GM23338 (cell line): ENCODE measurements around the gene FCER1G. TPM values are rescaled to one million over a fixed set of nuclear protein-coding genes. Genes with fewer than 3 reads are reported as not detected.

Experiments
- ATAC-seq: fragments of 200-7000 bp; cut with Tn5 transposase; 3 replicates; pipeline ENCODE4 v1.9.1; 2020
- DNase-seq: peaks from one replicate; pipeline ENCODE4 v3.0.0-alpha.2; 2015; ENCODE audit warnings: low spot score
- H2AFZ ChIP-seq: fragments of 200-600 bp; sonication (generic); 2 replicates; pipeline ENCODE4 v1.8.0; 2016; ENCODE audit warnings: antibody characterized with exemption, mild to moderate bottlenecking, moderate library complexity
- H3F3A ChIP-seq: fragments of 200-600 bp; sonication (generic); replicated peaks from 2 replicates; pipeline ENCODE4 v1.8.0; 2017; ENCODE audit warnings: antibody characterized with exemption, mixed run types, low read depth
- H3K27ac ChIP-seq: fragments of 200-600 bp; sonication (generic); 2 replicates; pipeline ENCODE4 v1.6.1; 2016; ENCODE audit warnings: low read depth
- H3K27me3 ChIP-seq: fragments of 200-600 bp; sonication (generic); 2 replicates; pipeline ENCODE4 v1.8.0; 2016; ENCODE audit warnings: mild to moderate bottlenecking, mixed run types, moderate library complexity; ENCODE audit not compliant: insufficient read depth
- H3K36me3 ChIP-seq: fragments of 200-600 bp; sonication (generic); 2 replicates; pipeline ENCODE4 v1.8.0; 2016; ENCODE audit warnings: mild to moderate bottlenecking; ENCODE audit not compliant: insufficient read depth
- H3K4me1 ChIP-seq: fragments of 200-600 bp; sonication (generic); 2 replicates; pipeline ENCODE4 v1.8.0; 2016; ENCODE audit warnings: mild to moderate bottlenecking, moderate library complexity; ENCODE audit not compliant: insufficient read depth
- H3K4me2 ChIP-seq: fragments of 200-600 bp; sonication (generic); 2 replicates; pipeline ENCODE4 v1.7.1; 2017; ENCODE audit warnings: mixed run types
- H3K4me3 ChIP-seq: fragments of 200-600 bp; sonication (generic); 2 replicates; pipeline ENCODE4 v1.6.1; 2016; ENCODE audit warnings: mixed run types
- H3K79me2 ChIP-seq: fragments of 200-600 bp; sonication (generic); replicated peaks from 2 replicates; pipeline ENCODE4 v1.8.0; 2017; ENCODE audit warnings: mild to moderate bottlenecking; ENCODE audit not compliant: insufficient read depth
- H3K9me2 ChIP-seq: fragments of 200-600 bp; sonication (generic); 2 replicates; pipeline ENCODE4 v1.8.0; 2017; ENCODE audit not compliant: insufficient read depth
- H4K20me1 ChIP-seq: fragments of 200-600 bp; sonication (generic); replicated peaks from 2 replicates; pipeline ENCODE4 v1.8.0; 2017; ENCODE audit warnings: mild to moderate bottlenecking; ENCODE audit not compliant: insufficient read depth
- H3K27ac Mint-ChIP-seq: 2 replicates; pipeline ENCODE4 v1.8.0; 2020; ENCODE audit warnings: inconsistent platforms, mild to moderate bottlenecking, moderate library complexity, mixed read lengths
- H3K27me3 Mint-ChIP-seq: 3 replicates; pipeline ENCODE4 v1.8.0; 2022; ENCODE audit warnings: low read depth, mild to moderate bottlenecking, moderate library complexity, mixed read lengths, inconsistent platforms; ENCODE audit not compliant: insufficient read depth, poor library complexity
- H3K36me3 Mint-ChIP-seq: 3 replicates; pipeline ENCODE4 v1.8.0; 2021; ENCODE audit warnings: low read depth, mild to moderate bottlenecking, inconsistent platforms, moderate library complexity, mixed read lengths
- H3K4me1 Mint-ChIP-seq: 3 replicates; pipeline ENCODE4 v1.8.0; 2020; ENCODE audit warnings: mild to moderate bottlenecking, inconsistent platforms, mixed read lengths
- H3K4me3 Mint-ChIP-seq: 3 replicates; pipeline ENCODE4 v1.8.0; 2021; ENCODE audit warnings: moderate library complexity, mild to moderate bottlenecking, inconsistent platforms, mixed read lengths
- H3K9me3 Mint-ChIP-seq: 3 replicates; pipeline ENCODE4 v1.8.0; 2020; ENCODE audit warnings: moderate library complexity, mild to moderate bottlenecking, inconsistent platforms, mixed read lengths
- CREB1 ChIP-seq: fragments of 250-450 bp; sonication (Bioruptor Pico); IDR thresholded peaks from 2 replicates; pipeline ENCODE4 v1.5.0; 2020; ENCODE audit warnings: low read depth, mild to moderate bottlenecking, moderate library complexity
- ETS1 ChIP-seq: IDR thresholded peaks from 2 replicates; pipeline ENCODE4 v1.6.1; 2016; ENCODE audit warnings: antibody characterized with exemption
- EZH2 ChIP-seq: fragments of 200-600 bp; sonication (generic); IDR thresholded peaks from one replicate; pipeline ENCODE4 v1.8.0; 2017; ENCODE audit warnings: antibody characterized with exemption, mild to moderate bottlenecking, low read depth; ENCODE audit not compliant: unreplicated experiment
- JUNB ChIP-seq: IDR thresholded peaks from one replicate; pipeline ENCODE4 v1.6.1; 2016; ENCODE audit warnings: antibody characterized with exemption; ENCODE audit not compliant: unreplicated experiment
- NANOG ChIP-seq: IDR thresholded peaks from 2 replicates; pipeline ENCODE4 v1.6.1; 2016; ENCODE audit warnings: antibody characterized with exemption, borderline replicate concordance
- POLR2AphosphoS5 ChIP-seq: IDR thresholded peaks from 2 replicates; pipeline ENCODE4 v1.6.1; 2016; ENCODE audit warnings: antibody characterized with exemption, low read depth
- STAT1 ChIP-seq: IDR thresholded peaks from one replicate; pipeline ENCODE4 v1.6.1; 2016; ENCODE audit warnings: antibody characterized with exemption; ENCODE audit not compliant: unreplicated experiment
- ZNF114 ChIP-seq: fragments of 250-450 bp; sonication (Bioruptor Pico); IDR thresholded peaks from 2 replicates; pipeline ENCODE4 v1.5.0; 2020; ENCODE audit warnings: mild to moderate bottlenecking, moderate library complexity
- ZNF331 ChIP-seq: fragments of 250-450 bp; sonication (Bioruptor Pico); IDR thresholded peaks from 2 replicates; pipeline ENCODE4 v1.5.0; 2020; ENCODE audit warnings: low read depth, mild to moderate bottlenecking, moderate library complexity
- polyA plus RNA-seq: library from polyadenylated mRNA; unstranded; fragments of >200 nt; fragmentation: Nextera tagmentation; extraction: Ambion mirVana; gene quantifications from 2 replicates; pipeline ENCODE4 v1.2.1, GENCODE V29; 2016
- total RNA-seq: library from RNA; depleted of rRNA; stranded (reverse); fragments of >200 nt; shearing (Covaris generic); gene quantifications from 2 replicates; pipeline ENCODE4 v1.2.3, GENCODE V29; 2014
- TF ChIP-seq, protein P1 (sequence below): fragments of 250-450 bp; sonication (Bioruptor Pico); IDR thresholded peaks from 2 replicates; pipeline ENCODE4 v1.5.0; 2020; ENCODE audit warnings: mild to moderate bottlenecking, moderate library complexity
- TF ChIP-seq, protein P2 (sequence below), 2 experiments: fragments of 200-600 bp in 1 of 2; sonication (generic) in 1 of 2; conservative IDR thresholded peaks; 2 replicates each; pipeline versions ENCODE4 v1.5.1 to v1.6.1; 2016 to 2017; ENCODE audit warnings: antibody characterized with exemption in 2 of 2, low read depth in 2 of 2, mild to moderate bottlenecking in 2 of 2, moderate library complexity in 1 of 2

Gene FCER1G
- total and polyA plus RNA-seq, 2 experiments from 2014 or later = 1.1 TPM; not detected in 1

DNA sequence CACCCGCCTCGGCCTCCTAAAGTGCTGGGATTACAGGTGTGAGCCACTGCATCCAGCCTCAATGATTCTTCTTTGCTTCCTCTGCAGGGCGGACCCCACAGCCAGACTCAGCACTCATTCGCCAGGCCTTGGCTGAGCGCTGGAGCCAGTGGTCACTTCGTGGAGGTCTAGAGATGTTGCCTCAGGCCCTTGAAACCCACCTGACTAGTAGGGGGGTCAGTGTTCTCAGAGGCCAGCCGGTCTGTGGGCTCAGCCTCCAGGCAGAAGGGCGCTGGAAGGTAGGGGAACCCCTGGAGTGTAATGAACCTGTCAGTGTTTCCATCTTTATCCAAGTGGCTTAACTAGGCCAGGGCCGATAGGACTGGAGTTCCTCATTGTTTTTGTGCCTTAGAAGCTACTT, 46.2 kb upstream of the FCER1G start:
- Mint-ChIP-seq H3K27ac (no peak overlapping the region), H3K4me3 (no peak overlapping the region), H3K27me3 (peaks cover 19% of the 10 kb centered on the region), H3K9me3 (no peaks in the 10 kb centered on the region), H3K36me3 (peaks cover 44% of the 10 kb centered on the region), H3K4me1 (peaks cover 12% of the 10 kb centered on the region)
- ATAC-seq (no peak), DNase-seq (no peak)
- no peaks in the 10 kb centered on the region for H3K27me3 ChIP-seq
- no peaks in the 10 kb centered on the region for H3K79me2 ChIP-seq
- TF ChIP-seq ZNF331 (CRISPR knock-in tag) (no peak), POLR2AphosphoS5 (no peak), CREB1 (CRISPR knock-in tag) (no peak), NANOG (no peak), JUNB (no peak), ZNF114 (CRISPR knock-in tag) (no peak), ETS1 (no peak), STAT1 (no peak), EZH2 (no peak)
- TF ChIP-seq, protein P1, sequence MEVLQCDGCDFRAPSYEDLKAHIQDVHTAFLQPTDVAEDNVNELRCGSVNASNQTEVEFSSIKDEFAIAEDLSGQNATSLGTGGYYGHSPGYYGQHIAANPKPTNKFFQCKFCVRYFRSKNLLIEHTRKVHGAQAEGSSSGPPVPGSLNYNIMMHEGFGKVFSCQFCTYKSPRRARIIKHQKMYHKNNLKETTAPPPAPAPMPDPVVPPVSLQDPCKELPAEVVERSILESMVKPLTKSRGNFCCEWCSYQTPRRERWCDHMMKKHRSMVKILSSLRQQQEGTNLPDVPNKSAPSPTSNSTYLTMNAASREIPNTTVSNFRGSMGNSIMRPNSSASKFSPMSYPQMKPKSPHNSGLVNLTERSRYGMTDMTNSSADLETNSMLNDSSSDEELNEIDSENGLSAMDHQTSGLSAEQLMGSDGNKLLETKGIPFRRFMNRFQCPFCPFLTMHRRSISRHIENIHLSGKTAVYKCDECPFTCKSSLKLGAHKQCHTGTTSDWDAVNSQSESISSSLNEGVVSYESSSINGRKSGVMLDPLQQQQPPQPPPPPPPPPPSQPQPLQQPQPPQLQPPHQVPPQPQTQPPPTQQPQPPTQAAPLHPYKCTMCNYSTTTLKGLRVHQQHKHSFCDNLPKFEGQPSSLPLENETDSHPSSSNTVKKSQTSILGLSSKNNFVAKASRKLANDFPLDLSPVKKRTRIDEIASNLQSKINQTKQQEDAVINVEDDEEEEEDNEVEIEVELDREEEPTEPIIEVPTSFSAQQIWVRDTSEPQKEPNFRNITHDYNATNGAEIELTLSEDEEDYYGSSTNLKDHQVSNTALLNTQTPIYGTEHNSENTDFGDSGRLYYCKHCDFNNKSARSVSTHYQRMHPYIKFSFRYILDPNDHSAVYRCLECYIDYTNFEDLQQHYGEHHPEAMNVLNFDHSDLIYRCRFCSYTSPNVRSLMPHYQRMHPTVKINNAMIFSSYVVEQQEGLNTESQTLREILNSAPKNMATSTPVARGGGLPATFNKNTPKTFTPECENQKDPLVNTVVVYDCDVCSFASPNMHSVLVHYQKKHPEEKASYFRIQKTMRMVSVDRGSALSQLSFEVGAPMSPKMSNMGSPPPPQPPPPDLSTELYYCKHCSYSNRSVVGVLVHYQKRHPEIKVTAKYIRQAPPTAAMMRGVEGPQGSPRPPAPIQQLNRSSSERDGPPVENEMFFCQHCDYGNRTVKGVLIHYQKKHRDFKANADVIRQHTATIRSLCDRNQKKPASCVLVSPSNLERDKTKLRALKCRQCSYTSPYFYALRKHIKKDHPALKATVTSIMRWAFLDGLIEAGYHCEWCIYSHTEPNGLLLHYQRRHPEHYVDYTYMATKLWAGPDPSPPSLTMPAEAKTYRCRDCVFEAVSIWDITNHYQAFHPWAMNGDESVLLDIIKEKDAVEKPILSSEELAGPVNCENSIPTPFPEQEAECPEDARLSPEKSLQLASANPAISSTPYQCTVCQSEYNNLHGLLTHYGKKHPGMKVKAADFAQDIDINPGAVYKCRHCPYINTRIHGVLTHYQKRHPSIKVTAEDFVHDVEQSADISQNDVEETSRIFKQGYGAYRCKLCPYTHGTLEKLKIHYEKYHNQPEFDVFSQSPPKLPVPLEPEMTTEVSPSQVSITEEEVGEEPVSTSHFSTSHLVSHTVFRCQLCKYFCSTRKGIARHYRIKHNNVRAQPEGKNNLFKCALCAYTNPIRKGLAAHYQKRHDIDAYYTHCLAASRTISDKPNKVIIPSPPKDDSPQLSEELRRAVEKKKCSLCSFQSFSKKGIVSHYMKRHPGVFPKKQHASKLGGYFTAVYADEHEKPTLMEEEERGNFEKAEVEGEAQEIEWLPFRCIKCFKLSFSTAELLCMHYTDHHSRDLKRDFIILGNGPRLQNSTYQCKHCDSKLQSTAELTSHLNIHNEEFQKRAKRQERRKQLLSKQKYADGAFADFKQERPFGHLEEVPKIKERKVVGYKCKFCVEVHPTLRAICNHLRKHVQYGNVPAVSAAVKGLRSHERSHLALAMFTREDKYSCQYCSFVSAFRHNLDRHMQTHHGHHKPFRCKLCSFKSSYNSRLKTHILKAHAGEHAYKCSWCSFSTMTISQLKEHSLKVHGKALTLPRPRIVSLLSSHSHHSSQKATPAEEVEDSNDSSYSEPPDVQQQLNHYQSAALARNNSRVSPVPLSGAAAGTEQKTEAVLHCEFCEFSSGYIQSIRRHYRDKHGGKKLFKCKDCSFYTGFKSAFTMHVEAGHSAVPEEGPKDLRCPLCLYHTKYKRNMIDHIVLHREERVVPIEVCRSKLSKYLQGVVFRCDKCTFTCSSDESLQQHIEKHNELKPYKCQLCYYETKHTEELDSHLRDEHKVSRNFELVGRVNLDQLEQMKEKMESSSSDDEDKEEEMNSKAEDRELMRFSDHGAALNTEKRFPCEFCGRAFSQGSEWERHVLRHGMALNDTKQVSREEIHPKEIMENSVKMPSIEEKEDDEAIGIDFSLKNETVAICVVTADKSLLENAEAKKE (CRISPR knock-in tag) = no peak
- TF ChIP-seq, protein P2, sequence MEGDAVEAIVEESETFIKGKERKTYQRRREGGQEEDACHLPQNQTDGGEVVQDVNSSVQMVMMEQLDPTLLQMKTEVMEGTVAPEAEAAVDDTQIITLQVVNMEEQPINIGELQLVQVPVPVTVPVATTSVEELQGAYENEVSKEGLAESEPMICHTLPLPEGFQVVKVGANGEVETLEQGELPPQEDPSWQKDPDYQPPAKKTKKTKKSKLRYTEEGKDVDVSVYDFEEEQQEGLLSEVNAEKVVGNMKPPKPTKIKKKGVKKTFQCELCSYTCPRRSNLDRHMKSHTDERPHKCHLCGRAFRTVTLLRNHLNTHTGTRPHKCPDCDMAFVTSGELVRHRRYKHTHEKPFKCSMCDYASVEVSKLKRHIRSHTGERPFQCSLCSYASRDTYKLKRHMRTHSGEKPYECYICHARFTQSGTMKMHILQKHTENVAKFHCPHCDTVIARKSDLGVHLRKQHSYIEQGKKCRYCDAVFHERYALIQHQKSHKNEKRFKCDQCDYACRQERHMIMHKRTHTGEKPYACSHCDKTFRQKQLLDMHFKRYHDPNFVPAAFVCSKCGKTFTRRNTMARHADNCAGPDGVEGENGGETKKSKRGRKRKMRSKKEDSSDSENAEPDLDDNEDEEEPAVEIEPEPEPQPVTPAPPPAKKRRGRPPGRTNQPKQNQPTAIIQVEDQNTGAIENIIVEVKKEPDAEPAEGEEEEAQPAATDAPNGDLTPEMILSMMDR (conservative IDR thresholded peaks at IDR 0.05; ENCODE audit: low read depth in 2 of 2) = no peak
- no peaks in the 10 kb centered on the region for H3K9me2 ChIP-seq
- H3K4me1 ChIP-seq = peaks cover 7% of the 10 kb centered on the region; the same call in 1 of the 2 replicates
- H2AFZ ChIP-seq = no peak overlapping the region
- no peaks in the 10 kb centered on the region; the same call in 1 of the 2 replicates for H4K20me1 ChIP-seq
- no peak overlapping the region for H3K4me2 ChIP-seq
- H3F3A ChIP-seq = peaks cover 21% of the 10 kb centered on the region
- H3K36me3 ChIP-seq = peaks cover 16% of the 10 kb centered on the region
- H3K4me3 ChIP-seq = no peak overlapping the region
- no peak overlapping the region for H3K27ac ChIP-seq
